ENCODE results near the gene ID2. TPM values are rescaled to one million over a fixed set of nuclear protein-coding genes. Genes with fewer than 3 reads are reported as not detected.

ID2 gene
- total and polyA plus RNA-seq, 2 of the 13 experiments (the other 11 are each of a cell fraction or from before 2014, with no cell fraction given): 214 to 719 TPM

- TF ChIP-seq SKIL (CRISPR knock-in tag; IDR thresholded peaks at IDR 0.05; ENCODE audit: borderline replicate concordance): peak; percentile 51; the same call in 1 of the 2 replicates
- no peak for TF ChIP-seq ZNF468 (CRISPR knock-in tag; IDR thresholded peaks at IDR 0.05)
- TF ChIP-seq ZNF543 (CRISPR knock-in tag; IDR thresholded peaks at IDR 0.05): peak; percentile 63
- no peak; the same call in 1 of the 2 replicates for TF ChIP-seq ZZZ3 (CRISPR knock-in tag; IDR thresholded peaks at IDR 0.05; ENCODE audit: borderline replicate concordance)
- TF ChIP-seq ZNF30 (CRISPR knock-in tag; IDR thresholded peaks at IDR 0.05): no peak
- peak; percentile 60; the same call in 1 of the 2 replicates for TF ChIP-seq GABPB1 (CRISPR knock-in tag; IDR thresholded peaks at IDR 0.05)
- peak; percentile 98 for TF ChIP-seq RBFOX2 (IDR thresholded peaks at IDR 0.05; ENCODE audit: low read depth, low read length)
- peak; percentile 100 for TF ChIP-seq AGO1 (IDR thresholded peaks at IDR 0.05; ENCODE audit: low read depth, low read length, poor library complexity, severe bottlenecking)
- peak; percentile 62 for TF ChIP-seq HES4 (CRISPR knock-in tag; IDR thresholded peaks at IDR 0.05; ENCODE audit: borderline replicate concordance)
- TF ChIP-seq JDP2 (CRISPR knock-in tag; IDR thresholded peaks at IDR 0.05; ENCODE audit: borderline replicate concordance): no peak; the same call in 1 of the 2 replicates
- TF ChIP-seq ZNF12 (CRISPR knock-in tag; IDR thresholded peaks at IDR 0.05): no peak
- TF ChIP-seq ZNF232 (CRISPR knock-in tag; IDR thresholded peaks at IDR 0.05; ENCODE audit: borderline replicate concordance): no peak; the same call in 1 of the 2 replicates
- TF ChIP-seq ZNF710 (CRISPR knock-in tag; IDR thresholded peaks at IDR 0.05; ENCODE audit: borderline replicate concordance): no peak; the same call in 1 of the 2 replicates
- peak; percentile 49 for TF ChIP-seq PAXIP1 (CRISPR knock-in tag; conservative IDR thresholded peaks at IDR 0.05)
- TF ChIP-seq ZNF672 (CRISPR knock-in tag; IDR thresholded peaks at IDR 0.05): peak; percentile 41; the same call in 1 of the 2 replicates
- no peak for TF ChIP-seq GABPA (IDR thresholded peaks at IDR 0.05; ENCODE audit: low read depth, low read length)
- TF ChIP-seq GABPA (CRISPR knock-in tag; IDR thresholded peaks at IDR 0.05; ENCODE audit: low read depth): no peak
- TF ChIP-seq USF2 (IDR thresholded peaks at IDR 0.05; ENCODE audit: low read depth, low read length): no peak
- peak; percentile 59; the same call in 1 of the 2 replicates for TF ChIP-seq USF2 (CRISPR knock-in tag; IDR thresholded peaks at IDR 0.05; ENCODE audit: borderline replicate concordance)
Measured at GRCh38 chr2:8684878-8685696, 3.2 kb downstream of the ID2 start (continued).

All from HepG2 (cell line).